Keratinocyte (primary cell): ENCODE data around the gene PCK2. TPM values are rescaled to one million over a fixed set of nuclear protein-coding genes. Genes with fewer than 3 reads are reported as not detected.

Experiments
- DNase-seq: peaks from one replicate; pipeline ENCODE4 v3.0.0-alpha.2; 2011; ENCODE audit warnings: low read depth, missing footprints, low spot score
- FAIRE-seq: peaks from 2 replicates; lab custom pipeline; 2011; peaks lifted over from hg19 to GRCh38; lab: Jason Lieb, UNC
- H2AFZ ChIP-seq: 2 replicates; pipeline ENCODE4 v1.6.0; 2012; ENCODE audit warnings: low read length, control low read depth, inconsistent platforms; ENCODE audit not compliant: control insufficient read depth
- H3K27ac ChIP-seq: 2 replicates; pipeline ENCODE4 v1.5.1; 2011; ENCODE audit warnings: low read length; ENCODE audit not compliant: control insufficient read depth, insufficient read depth
- H3K27me3 ChIP-seq: 3 replicates; pipeline ENCODE4 v1.6.0; 2011; ENCODE audit warnings: low read length; ENCODE audit not compliant: control insufficient read depth, insufficient read depth; ENCODE audit errors: extremely low read depth
- H3K36me3 ChIP-seq, 2 experiments: 2 replicates in 1 of 2; 3 replicates in 1 of 2; pipeline ENCODE4 v1.5.1; 2011; ENCODE audit warnings: low read length in 2 of 2, mild to moderate bottlenecking in 1 of 2; ENCODE audit not compliant: control insufficient read depth in 2 of 2, insufficient read depth in 2 of 2; ENCODE audit errors: extremely low read depth in 1 of 2
- H3K4me1 ChIP-seq: 3 replicates; pipeline ENCODE4 v1.5.1; 2011; ENCODE audit warnings: low read length; ENCODE audit not compliant: control insufficient read depth, insufficient read depth; ENCODE audit errors: extremely low read depth
- H3K4me2 ChIP-seq: 3 replicates; pipeline ENCODE4 v1.6.0; 2011; ENCODE audit warnings: low read depth, low read length; ENCODE audit not compliant: control insufficient read depth, insufficient read depth; ENCODE audit errors: extremely low read depth
- H3K4me3 ChIP-seq, 3 experiments: fragments of 200-600 bp in 1 of 3; sonication (generic) in 1 of 3; 2 replicates in 2 of 3; 3 replicates in 1 of 3; pipeline ENCODE4 v1.5.1; 2011 to 2016; ENCODE audit warnings: low read length in 3 of 3, mild to moderate bottlenecking in 3 of 3, control low read depth in 2 of 3, inconsistent platforms in 1 of 3, low read depth in 1 of 3, mixed read lengths in 1 of 3, mixed run types in 1 of 3, moderate library complexity in 1 of 3; ENCODE audit not compliant: control insufficient read depth in 2 of 3, insufficient read depth in 2 of 3; ENCODE audit errors: extremely low read depth in 1 of 3
- H3K79me2 ChIP-seq: 2 replicates; pipeline ENCODE4 v1.6.0; 2012; ENCODE audit warnings: low read length; ENCODE audit not compliant: control insufficient read depth, insufficient read depth
- H3K9ac ChIP-seq: 3 replicates; pipeline ENCODE4 v1.6.0; 2011; ENCODE audit warnings: low read length; ENCODE audit not compliant: control insufficient read depth, insufficient read depth; ENCODE audit errors: extremely low read depth
- H3K9me1 ChIP-seq: 3 replicates; pipeline ENCODE4 v1.6.0; 2011; ENCODE audit warnings: low read length; ENCODE audit not compliant: control insufficient read depth, insufficient read depth; ENCODE audit errors: extremely low read depth
- H3K9me3 ChIP-seq: 2 replicates; pipeline ENCODE4 v1.5.1; 2012; ENCODE audit warnings: low read depth, low read length; ENCODE audit not compliant: control insufficient read depth
- H4K20me1 ChIP-seq: 3 replicates; pipeline ENCODE4 v1.6.0; 2011; ENCODE audit warnings: low read length; ENCODE audit not compliant: control insufficient read depth, insufficient read depth; ENCODE audit errors: extremely low read depth
- EZH2 ChIP-seq: IDR thresholded peaks from one replicate; pipeline ENCODE4 v1.6.1; 2012; ENCODE audit warnings: inconsistent platforms, mild to moderate bottlenecking, low read length, moderate library complexity
- dilution Hi-C: fragments of 300-500 bp; cut with MboI; formaldehyde crosslinking; loops from one replicate; pipeline ENCODE4 v1.7.0; 2020; ENCODE audit warnings: low sequenced_read_pairs; ENCODE audit not compliant: extremely low pct_ligation_motif_present
- polyA plus RNA-seq, 5 experiments: library from polyadenylated mRNA; depleted of rRNA in 3 of 5; stranded (reverse) in 3 of 5; stranded (forward) in 1 of 5; unstranded in 1 of 5; fragments of >200 nt; gene quantifications; 1 replicate in 1 of 5; 2 replicates in 3 of 5; 3 replicates in 1 of 5; pipeline versions ENCODE4 v1.2.1 to v1.2.3, GENCODE V29; 2011 to 2012; ENCODE audit warnings: missing spikeins in 2 of 5, low read depth in 1 of 5, low replicate concordance in 1 of 5
- TF ChIP-seq, protein P1 (sequence below), 3 experiments: IDR thresholded peaks in 1 of 3; conservative IDR thresholded peaks in 1 of 3; optimal IDR thresholded peaks in 1 of 3; 2 replicates in 2 of 3; 3 replicates in 1 of 3; pipeline versions ENCODE3 to v1.5.1; 2011; ENCODE audit warnings: low read length in 3 of 3, mild to moderate bottlenecking in 3 of 3, moderate library complexity in 2 of 3, control low read depth in 1 of 3, inconsistent platforms in 1 of 3; ENCODE audit not compliant: insufficient read depth in 2 of 3; ENCODE audit errors: extremely low read depth in 1 of 3

Gene PCK2
- polyA plus RNA-seq, 1 donor (not counting 4 experiments of a cell fraction or from before 2014, with no cell fraction given) = 16.6 TPM

DNA sequence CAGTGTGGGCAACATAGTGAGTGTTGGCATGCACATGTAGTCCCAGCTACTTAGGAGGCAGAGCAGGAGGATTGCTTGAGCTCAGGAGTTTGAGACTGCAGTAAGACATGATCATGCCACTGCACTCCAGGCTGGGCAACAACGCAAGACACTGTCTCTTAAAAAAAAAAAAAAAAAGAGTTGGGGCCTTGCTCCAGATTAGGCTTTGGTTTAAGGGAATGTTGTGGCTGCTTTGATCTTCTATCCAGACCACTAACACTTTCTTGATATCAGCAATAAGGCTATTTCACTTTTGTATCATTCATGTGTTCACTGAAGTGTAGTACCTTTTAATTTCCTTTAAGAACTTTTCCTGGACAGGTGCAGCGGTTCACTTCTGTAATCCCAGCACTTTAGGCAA, 33.6 kb downstream of the PCK2 start:
- DNase-seq = no peak
- Histone ChIP-seq H3K36me3 (peaks cover 0 to 2% of the 10 kb centered on the region in 2 experiments), H3K27me3 (no peaks in the 10 kb centered on the region), H3K9me3 (no peaks in the 10 kb centered on the region), H3K79me2 (no peaks in the 10 kb centered on the region), H4K20me1 (no peaks in the 10 kb centered on the region), H3K4me1 (peaks cover 7% of the 10 kb centered on the region), H3K27ac (no peak overlapping the region), H3K4me3 (no peak overlapping the region), H3K9ac (no peak overlapping the region), H3K9me1 (no peaks in the 10 kb centered on the region), H2AFZ (no peak overlapping the region), H3K4me2 (no peak overlapping the region)
- TF ChIP-seq, protein P1, sequence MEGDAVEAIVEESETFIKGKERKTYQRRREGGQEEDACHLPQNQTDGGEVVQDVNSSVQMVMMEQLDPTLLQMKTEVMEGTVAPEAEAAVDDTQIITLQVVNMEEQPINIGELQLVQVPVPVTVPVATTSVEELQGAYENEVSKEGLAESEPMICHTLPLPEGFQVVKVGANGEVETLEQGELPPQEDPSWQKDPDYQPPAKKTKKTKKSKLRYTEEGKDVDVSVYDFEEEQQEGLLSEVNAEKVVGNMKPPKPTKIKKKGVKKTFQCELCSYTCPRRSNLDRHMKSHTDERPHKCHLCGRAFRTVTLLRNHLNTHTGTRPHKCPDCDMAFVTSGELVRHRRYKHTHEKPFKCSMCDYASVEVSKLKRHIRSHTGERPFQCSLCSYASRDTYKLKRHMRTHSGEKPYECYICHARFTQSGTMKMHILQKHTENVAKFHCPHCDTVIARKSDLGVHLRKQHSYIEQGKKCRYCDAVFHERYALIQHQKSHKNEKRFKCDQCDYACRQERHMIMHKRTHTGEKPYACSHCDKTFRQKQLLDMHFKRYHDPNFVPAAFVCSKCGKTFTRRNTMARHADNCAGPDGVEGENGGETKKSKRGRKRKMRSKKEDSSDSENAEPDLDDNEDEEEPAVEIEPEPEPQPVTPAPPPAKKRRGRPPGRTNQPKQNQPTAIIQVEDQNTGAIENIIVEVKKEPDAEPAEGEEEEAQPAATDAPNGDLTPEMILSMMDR (optimal IDR thresholded peaks at IDR 0.05 in 1 of 3, IDR thresholded peaks at IDR 0.05 in 1 of 3, conservative IDR thresholded peaks at IDR 0.05 in 1 of 3; ENCODE audit: extremely low read depth in 1 of 3, insufficient read depth in 2 of 3, low read length in 3 of 3) = no peak
- no peak for TF ChIP-seq EZH2
- FAIRE-seq = no peak
- dilution Hi-C loops = no loop called here

DNA sequence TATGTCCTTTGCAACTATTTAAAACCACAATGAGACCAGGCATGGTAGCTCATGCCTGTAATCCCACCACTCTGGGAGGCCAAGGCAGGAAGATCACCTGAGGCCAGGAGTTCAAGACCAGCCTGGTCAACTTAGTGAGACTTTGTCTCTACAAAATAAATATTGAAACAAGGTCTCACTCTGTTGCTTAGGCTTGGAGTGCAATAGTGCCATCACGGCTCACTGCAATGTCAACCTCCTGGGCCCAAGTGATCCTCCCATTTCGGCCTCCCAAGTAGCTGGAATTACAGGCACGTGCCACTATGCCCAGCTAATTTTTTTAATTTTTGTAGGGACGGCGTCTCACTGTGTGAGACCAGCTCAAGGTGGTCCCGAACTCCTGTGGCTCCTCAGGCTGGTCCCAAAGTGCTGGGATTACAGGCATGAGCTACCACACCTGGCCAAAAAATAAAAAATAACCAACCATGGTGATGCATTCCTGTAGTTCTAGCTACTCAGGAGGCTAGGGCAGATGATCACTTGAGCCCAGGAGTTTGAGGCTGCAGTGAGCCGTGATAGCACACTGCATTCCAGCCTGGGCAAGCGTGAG, 35.4 kb downstream of the PCK2 start:
- Histone ChIP-seq H2AFZ (no peak overlapping the region), H4K20me1 (no peaks in the 10 kb centered on the region), H3K9me1 (no peaks in the 10 kb centered on the region), H3K4me1 (peaks cover 8% of the 10 kb centered on the region), H3K27ac (no peak overlapping the region), H3K4me3 (no peak overlapping the region), H3K27me3 (no peaks in the 10 kb centered on the region), H3K36me3 (no peaks in the 10 kb centered on the region), H3K79me2 (no peaks in the 10 kb centered on the region), H3K9ac (no peak overlapping the region), H3K9me3 (no peaks in the 10 kb centered on the region), H3K4me2 (no peak overlapping the region)
- FAIRE-seq (no peak), DNase-seq (no peak)
- no peak for TF ChIP-seq EZH2
- TF ChIP-seq, protein P1 (optimal IDR thresholded peaks at IDR 0.05 in 1 of 3, IDR thresholded peaks at IDR 0.05 in 1 of 3, conservative IDR thresholded peaks at IDR 0.05 in 1 of 3; ENCODE audit: extremely low read depth in 1 of 3, insufficient read depth in 2 of 3, low read length in 3 of 3) = no peak
- dilution Hi-C loops = no loop called here
